MM.1S (cell line): ENCODE data around the gene GON4L.

Experiments used
- EZH2 ChIP-seq: fragments of 300-600 bp; sonication (generic); optimal IDR thresholded peaks from 2 replicates; pipeline ENCODE3; 2017; ENCODE audit warnings: low read depth, mild to moderate bottlenecking, antibody characterized with exemption, low read length, mixed read lengths
- EZH2phosphoT487 ChIP-seq: fragments of 300-600 bp; sonication (generic); IDR thresholded peaks from 2 replicates; pipeline ENCODE4 v1.6.1; 2018; ENCODE audit warnings: antibody characterized with exemption, low read length

GRCh38 chr1:155877945-155878344, 20.9 kb upstream of the GON4L start:
- TF ChIP-seq EZH2phosphoT487 (no peak), EZH2 (no peak)
